Measurements from ENCODE around the gene KRT6C. TPM values are rescaled to one million over a fixed set of nuclear protein-coding genes. Genes with fewer than 3 reads are reported as not detected.
"Not testable (repeated sequence)": the region's sequence is repeated elsewhere in the genome, so short reads cannot be mapped to it uniquely, and the experiment has no call there.

KRT6C gene
- total and polyA plus RNA-seq, 8 donors, result not detected

- DNase-seq (no peak), ATAC-seq (no peak), FAIRE-seq (no peak)
- 82% methylated on average over 5 of the region's 5 CpGs for WGBS, 2 donors
- H3K36me3 ChIP-seq, result no peaks in the 10 kb centered on the region
- no peaks in the 10 kb centered on the region for H3K4me1 ChIP-seq
- intact Hi-C loops (cut with DNase I), result no loop called here
- no peaks in the 10 kb centered on the region for H3K9me3 ChIP-seq
- no peak for TF ChIP-seq CTCF (IDR thresholded peaks at IDR 0.05)
- H3K27me3 ChIP-seq, result peaks cover 0 to 6% (median 0%) of the 10 kb centered on the region in 4 donors
- H3K27ac ChIP-seq, result no peak overlapping the region
- H3K4me3 ChIP-seq, result no peak overlapping the region
Measured at GRCh38 chr12:52458861-52459260, 14.7 kb downstream of the KRT6C start.

GRCh38 chr12:52455821-52456220 lies 17.8 kb downstream of the KRT6C start:
- H3K36me3 ChIP-seq, result no peaks in the 10 kb centered on the region
- intact Hi-C loops (cut with DNase I), result no loop called here
- H3K4me1 ChIP-seq, result no peaks in the 10 kb centered on the region
- no peak for TF ChIP-seq CTCF (IDR thresholded peaks at IDR 0.05)
- H3K4me3 ChIP-seq, result no peak overlapping the region
- no peak for ATAC-seq
- H3K27ac ChIP-seq, result no peak overlapping the region
- H3K27me3 ChIP-seq, result peaks cover 0 to 6% (median 0%) of the 10 kb centered on the region in 4 donors
- H3K9me3 ChIP-seq, result no peaks in the 10 kb centered on the region
- no peak for FAIRE-seq
- 80 to 85% methylated on average over 1 of the region's 1 CpG for WGBS, 2 donors
- DNase-seq, result no peak

- FAIRE-seq (no peak), DNase-seq (no peak), ATAC-seq (peak in 1 of 4 donors; percentile 22)
- H3K4me3 ChIP-seq, result no peak overlapping the region
- H3K27ac ChIP-seq, result no peak overlapping the region
- TF ChIP-seq CTCF (IDR thresholded peaks at IDR 0.05), result no peak
- 62 to 64% methylated on average over 3 of the region's 3 CpGs for WGBS, 2 donors
- intact Hi-C loops (cut with DNase I), result no loop called here
- H3K4me1 ChIP-seq, result no peaks in the 10 kb centered on the region
- no peaks in the 10 kb centered on the region for H3K36me3 ChIP-seq
- no peaks in the 10 kb centered on the region for H3K9me3 ChIP-seq
- H3K27me3 ChIP-seq, result no peaks in the 10 kb centered on the region
Measured at GRCh38 chr12:52454411-52455201, 19.0 kb downstream of the KRT6C start.

GRCh38 chr12:52452101-52452500 lies 21.5 kb downstream of the KRT6C start, which contains the start of gene KRT6B:
Gene KRT6B (minus strand): TSS chr12:52452146. CDS start chr12:52452078, 68 bp downstream.
- H3K4me3 ChIP-seq, result no peak within 1 kb of the TSS
- FAIRE-seq (no peak), ATAC-seq (peak in 3 of 4 donors; percentile 23 to 30 (median 26)), DNase-seq (no peak)
- H3K9me3 ChIP-seq, result no peaks in the 10 kb centered on the region
- no peak for TF ChIP-seq CTCF (IDR thresholded peaks at IDR 0.05)
- H3K27me3 ChIP-seq, result no peaks in the 10 kb centered on the region
- H3K27ac ChIP-seq, result no peak within 1 kb of the TSS
- 74 to 79% methylated on average over 6 of the region's 6 CpGs for WGBS, 2 donors
- H3K36me3 ChIP-seq, result no peaks in the 10 kb centered on the region
- no peaks in the 10 kb centered on the region for H3K4me1 ChIP-seq
- intact Hi-C loops (cut with DNase I), result no loop called here

GRCh38 chr12:52448228-52448627 lies 25.4 kb downstream of the KRT6C start:
- no peak for TF ChIP-seq CTCF (IDR thresholded peaks at IDR 0.05)
- no peak overlapping the region for H3K4me3 ChIP-seq
- H3K4me1 ChIP-seq, result no peaks in the 10 kb centered on the region
- DNase-seq (no peak), FAIRE-seq (no peak), ATAC-seq (no peak)
- H3K36me3 ChIP-seq, result no peaks in the 10 kb centered on the region
- intact Hi-C loops (cut with DNase I), result no loop called here
- no peaks in the 10 kb centered on the region for H3K27me3 ChIP-seq
- no peaks in the 10 kb centered on the region for H3K9me3 ChIP-seq
- WGBS, 2 donors, result 37 to 51% methylated on average over 3 of the region's 3 CpGs
- no peak overlapping the region for H3K27ac ChIP-seq

- H3K4me3 ChIP-seq; H3K4me1 ChIP-seq; FAIRE-seq; ATAC-seq; H3K27ac ChIP-seq; H3K27me3 ChIP-seq; H3K36me3 ChIP-seq; intact Hi-C loops (cut with DNase I); DNase-seq; H3K9me3 ChIP-seq: not testable (repeated sequence)
- 82% methylated on average over 11 of the region's 11 CpGs for WGBS, 2 donors
Measured at GRCh38 chr12:52447196-52447595, 26.4 kb downstream of the KRT6C start.

All from pancreas (tissue), 10 donors.